Kidney epithelial cell (primary cell): ENCODE measurements around the gene ZDHHC3. TPM values are rescaled to one million over a fixed set of nuclear protein-coding genes. Genes with fewer than 3 reads are reported as not detected.

ENCODE experiments used
- DNase-seq: peaks from one replicate; pipeline ENCODE4 v3.0.0-alpha.2; 2010; ENCODE audit warnings: low read depth
- H3K27me3 ChIP-seq: 2 replicates; pipeline ENCODE4 v1.6.0; 2011; ENCODE audit warnings: low read length; ENCODE audit not compliant: control insufficient read depth, insufficient read depth
- H3K36me3 ChIP-seq: 2 replicates; pipeline ENCODE4 v1.5.1; 2011; ENCODE audit warnings: low read length; ENCODE audit not compliant: control insufficient read depth, insufficient read depth
- H3K4me3 ChIP-seq: 2 replicates; pipeline ENCODE4 v1.5.1; 2011; ENCODE audit warnings: low read depth, mild to moderate bottlenecking, control low read depth, low read length
- total RNA-seq: library from RNA; depleted of rRNA; stranded (reverse); fragments of >200 nt; gene quantifications from 2 replicates; pipeline ENCODE4 v1.2.3, GENCODE V29; 2015
- TF ChIP-seq, protein P1 (sequence below): IDR thresholded peaks from 2 replicates; pipeline ENCODE4 v1.5.1; 2011; ENCODE audit warnings: mild to moderate bottlenecking, moderate library complexity, low read length, control low read depth, inconsistent platforms; ENCODE audit not compliant: insufficient read depth, poor library complexity, severe bottlenecking

Gene ZDHHC3, protein sequence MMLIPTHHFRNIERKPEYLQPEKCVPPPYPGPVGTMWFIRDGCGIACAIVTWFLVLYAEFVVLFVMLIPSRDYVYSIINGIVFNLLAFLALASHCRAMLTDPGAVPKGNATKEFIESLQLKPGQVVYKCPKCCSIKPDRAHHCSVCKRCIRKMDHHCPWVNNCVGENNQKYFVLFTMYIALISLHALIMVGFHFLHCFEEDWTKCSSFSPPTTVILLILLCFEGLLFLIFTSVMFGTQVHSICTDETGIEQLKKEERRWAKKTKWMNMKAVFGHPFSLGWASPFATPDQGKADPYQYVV
- total RNA-seq: 58.3 and 68.3 TPM in 2 replicates

- no peaks in the 10 kb centered on the region for H3K36me3 ChIP-seq
- DNase-seq: peak; percentile 38
- TF ChIP-seq, protein P1, sequence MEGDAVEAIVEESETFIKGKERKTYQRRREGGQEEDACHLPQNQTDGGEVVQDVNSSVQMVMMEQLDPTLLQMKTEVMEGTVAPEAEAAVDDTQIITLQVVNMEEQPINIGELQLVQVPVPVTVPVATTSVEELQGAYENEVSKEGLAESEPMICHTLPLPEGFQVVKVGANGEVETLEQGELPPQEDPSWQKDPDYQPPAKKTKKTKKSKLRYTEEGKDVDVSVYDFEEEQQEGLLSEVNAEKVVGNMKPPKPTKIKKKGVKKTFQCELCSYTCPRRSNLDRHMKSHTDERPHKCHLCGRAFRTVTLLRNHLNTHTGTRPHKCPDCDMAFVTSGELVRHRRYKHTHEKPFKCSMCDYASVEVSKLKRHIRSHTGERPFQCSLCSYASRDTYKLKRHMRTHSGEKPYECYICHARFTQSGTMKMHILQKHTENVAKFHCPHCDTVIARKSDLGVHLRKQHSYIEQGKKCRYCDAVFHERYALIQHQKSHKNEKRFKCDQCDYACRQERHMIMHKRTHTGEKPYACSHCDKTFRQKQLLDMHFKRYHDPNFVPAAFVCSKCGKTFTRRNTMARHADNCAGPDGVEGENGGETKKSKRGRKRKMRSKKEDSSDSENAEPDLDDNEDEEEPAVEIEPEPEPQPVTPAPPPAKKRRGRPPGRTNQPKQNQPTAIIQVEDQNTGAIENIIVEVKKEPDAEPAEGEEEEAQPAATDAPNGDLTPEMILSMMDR: no peak
- H3K27me3 ChIP-seq: no peaks in the 10 kb centered on the region
- H3K4me3 ChIP-seq: peak within 1 kb of the TSS; percentile 99
Measured at GRCh38 chr3:44976002-44976815, at the start of gene ZDHHC3, which contains the start of gene EXOSC7. Gene ZDHHC3, minus strand, starts transcription at chr3:44976174. Its CDS starts 16,738 bp downstream, at chr3:44959436. Gene EXOSC7, plus strand, starts transcription at chr3:44976244. Its CDS starts 34 bp downstream, at chr3:44976278.

DNA sequence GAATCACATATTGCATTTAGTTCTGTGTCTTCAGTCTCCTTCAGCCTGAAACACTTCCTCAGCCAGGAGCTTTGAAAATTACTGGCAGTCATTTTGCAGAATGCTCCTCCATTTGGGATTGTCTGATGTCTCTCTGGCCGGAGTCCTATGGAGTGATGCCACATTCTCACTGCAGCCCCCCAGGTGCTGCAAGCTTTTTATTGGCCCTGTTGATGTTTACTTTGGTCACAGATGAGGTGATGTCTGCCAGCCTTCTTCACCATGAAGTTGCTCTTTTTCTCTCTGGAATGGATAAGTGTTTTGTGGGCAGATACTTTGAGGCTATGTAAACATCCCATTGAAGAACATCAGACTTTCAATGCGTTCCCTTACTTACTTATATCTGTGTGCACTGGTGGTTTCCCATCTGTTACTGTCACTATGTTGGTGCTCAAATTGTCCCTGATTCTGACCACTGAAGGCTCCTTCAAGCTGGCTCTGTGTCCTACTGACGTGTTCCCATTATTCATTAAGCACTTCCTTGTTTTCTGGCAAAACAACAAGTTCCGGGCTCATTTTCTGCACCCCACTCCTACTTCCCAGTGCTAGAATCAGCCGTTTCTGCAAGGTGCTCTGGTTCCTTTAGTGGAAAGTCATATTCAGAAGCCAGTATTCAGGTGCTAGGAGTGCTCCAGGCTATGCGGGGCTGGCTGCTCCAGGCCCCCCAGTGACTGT, 48.7 kb upstream of the ZDHHC3 start:
- TF ChIP-seq, protein P1: no peak
- DNase-seq: no peak
- Histone ChIP-seq H3K36me3 (no peaks in the 10 kb centered on the region), H3K4me3 (no peak overlapping the region), H3K27me3 (peaks cover 2% of the 10 kb centered on the region)

DNA sequence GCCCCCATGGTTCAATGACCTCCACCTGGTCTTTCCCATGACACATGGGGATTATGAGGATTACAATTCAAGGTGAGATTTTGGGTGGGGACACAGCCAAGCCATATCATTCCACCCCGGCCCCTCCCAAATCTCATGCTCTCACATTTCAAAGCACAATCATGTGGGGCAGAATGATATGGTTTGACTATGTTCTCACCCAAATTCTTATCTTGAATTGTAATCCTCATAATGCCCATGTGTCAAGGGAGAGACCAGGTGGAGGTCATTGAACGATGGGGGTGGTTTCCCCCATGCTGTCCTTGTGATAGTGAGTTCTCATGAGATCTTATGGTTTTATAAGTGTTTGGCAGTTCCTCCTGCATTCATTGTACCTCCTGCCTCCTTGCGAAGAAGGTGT, 47.7 kb upstream of the ZDHHC3 start:
- peaks cover 2% of the 10 kb centered on the region for H3K27me3 ChIP-seq
- H3K4me3 ChIP-seq: no peak overlapping the region
- DNase-seq: no peak
- no peaks in the 10 kb centered on the region for H3K36me3 ChIP-seq
- TF ChIP-seq, protein P1: no peak

DNA sequence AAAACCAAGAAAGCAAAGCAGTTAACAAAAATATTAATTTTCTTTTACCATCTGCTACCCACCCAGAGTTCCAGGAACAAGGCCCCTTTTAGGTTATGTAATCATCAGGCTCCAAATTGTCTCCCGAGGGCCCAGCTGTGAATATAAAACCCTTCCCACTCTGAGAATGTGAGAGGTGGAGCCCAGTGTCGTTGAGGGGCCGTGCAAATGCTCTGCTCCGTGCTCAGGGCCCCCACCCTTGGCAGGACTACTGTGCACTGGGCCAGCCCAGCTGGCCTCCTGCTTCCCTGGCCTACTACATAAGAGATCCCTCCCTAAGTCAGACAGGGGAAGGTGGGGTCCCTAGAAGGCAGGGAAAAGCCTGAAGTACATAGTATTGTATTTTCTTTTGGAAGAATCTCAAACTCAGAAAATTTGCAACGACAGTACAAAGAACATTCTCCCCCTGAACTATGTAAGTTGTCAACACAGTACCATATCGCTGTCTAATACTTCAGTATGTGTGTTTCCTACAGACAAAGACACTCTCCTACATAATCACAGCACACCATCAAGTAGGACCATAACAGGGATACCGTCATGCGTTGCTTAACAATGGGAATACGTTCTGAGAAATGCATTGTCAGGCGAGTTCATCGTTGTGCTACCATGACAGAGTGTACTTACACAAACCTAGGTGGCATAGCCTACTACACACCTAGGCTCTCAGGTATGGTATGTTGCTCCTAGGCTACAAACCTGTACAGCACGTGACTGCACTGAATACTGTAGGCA, 45.7 kb upstream of the ZDHHC3 start:
- no peak for DNase-seq
- H3K36me3 ChIP-seq: no peaks in the 10 kb centered on the region
- no peak overlapping the region for H3K4me3 ChIP-seq
- peaks cover 2% of the 10 kb centered on the region for H3K27me3 ChIP-seq
- TF ChIP-seq, protein P1: no peak

GRCh38 chr3:45020534-45020933, 44.6 kb upstream of the ZDHHC3 start:
- DNase-seq: no peak
- TF ChIP-seq, protein P1: no peak
- H3K27me3 ChIP-seq: no peaks in the 10 kb centered on the region
- H3K4me3 ChIP-seq: no peak overlapping the region
- no peaks in the 10 kb centered on the region for H3K36me3 ChIP-seq
